ENCODE results near the gene GGA3.

GRCh38 chr17:75227729-75228128, 33.7 kb downstream of the GGA3 start:
- TF ChIP-seq POLR2AphosphoS5 (IDR thresholded peaks at IDR 0.05; ENCODE audit: low read depth, low read length) (no peak), CTCF (IDR thresholded peaks at IDR 0.05) (no peak)

All from Panc1 (cell line).